GM19239 (cell line): ENCODE data around the gene CRAMP1.

ENCODE experiments used
- DNase-seq: peaks from one replicate; pipeline ENCODE4 v3.0.0; 2011; ENCODE audit warnings: low spot score; ENCODE audit not compliant: insufficient read length
- FAIRE-seq: peaks from 2 replicates; lab custom pipeline; 2011; peaks lifted over from hg19 to GRCh38; lab: Jason Lieb, UNC

Gene CRAMP1

GRCh38 chr16:1631230-1631629, 19.1 kb downstream of the CRAMP1 start:
- FAIRE-seq, result no peak
- DNase-seq, result no peak

GRCh38 chr16:1631931-1632637, 19.9 kb downstream of the CRAMP1 start:
- DNase-seq (no peak), FAIRE-seq (no peak)

GRCh38 chr16:1632638-1632970, 20.4 kb downstream of the CRAMP1 start:
- FAIRE-seq (no peak), DNase-seq (no peak)

GRCh38 chr16:1633310-1633709, 21.1 kb downstream of the CRAMP1 start:
- DNase-seq (no peak), FAIRE-seq (no peak)

GRCh38 chr16:1634541-1634940, 22.4 kb downstream of the CRAMP1 start:
- no peak for FAIRE-seq
- DNase-seq, result no peak

- no peak for FAIRE-seq
Observed at GRCh38 chr16:1635070-1635469, 22.9 kb downstream of the CRAMP1 start.

GRCh38 chr16:1637526-1637925, 25.4 kb downstream of the CRAMP1 start:
- DNase-seq, result no peak
- no peak for FAIRE-seq

More at GRCh38 chr16:1635070-1635469, 22.9 kb downstream of the CRAMP1 start:
- DNase-seq, result no peak

- no peak for DNase-seq
- no peak for FAIRE-seq
Observed at GRCh38 chr16:1638757-1639156, 26.6 kb downstream of the CRAMP1 start.

GRCh38 chr16:1639282-1639681, 27.1 kb downstream of the CRAMP1 start:
- FAIRE-seq (no peak), DNase-seq (no peak)

GRCh38 chr16:1639860-1640259, 27.7 kb downstream of the CRAMP1 start:
- DNase-seq (no peak), FAIRE-seq (no peak)

GRCh38 chr16:1640261-1640941, 28.2 kb downstream of the CRAMP1 start:
- DNase-seq (no peak), FAIRE-seq (no peak)

- FAIRE-seq (no peak), DNase-seq (no peak)
Observed at GRCh38 chr16:1641261-1641660, 29.1 kb downstream of the CRAMP1 start.

GRCh38 chr16:1642148-1642547, 30.0 kb downstream of the CRAMP1 start:
- FAIRE-seq (no peak), DNase-seq (no peak)

GRCh38 chr16:1642753-1643152, 30.6 kb downstream of the CRAMP1 start:
- DNase-seq, result no peak

GRCh38 chr16:1643521-1643920, 31.4 kb downstream of the CRAMP1 start:
- DNase-seq (no peak), FAIRE-seq (no peak)

More at GRCh38 chr16:1642753-1643152, 30.6 kb downstream of the CRAMP1 start:
- no peak for FAIRE-seq

- DNase-seq (no peak), FAIRE-seq (no peak)
Observed at GRCh38 chr16:1645914-1646525, 33.9 kb downstream of the CRAMP1 start.

GRCh38 chr16:1647856-1648255, 35.7 kb downstream of the CRAMP1 start:
- FAIRE-seq (no peak), DNase-seq (no peak)

GRCh38 chr16:1650131-1650530, 38.0 kb downstream of the CRAMP1 start:
- FAIRE-seq (no peak), DNase-seq (no peak)

- DNase-seq (no peak), FAIRE-seq (no peak)
Observed at GRCh38 chr16:1651094-1651973, 39.2 kb downstream of the CRAMP1 start.

- FAIRE-seq (no peak), DNase-seq (no peak)
Observed at GRCh38 chr16:1651974-1652312, 39.8 kb downstream of the CRAMP1 start.

GRCh38 chr16:1653023-1653422, 40.9 kb downstream of the CRAMP1 start:
- DNase-seq (no peak), FAIRE-seq (no peak)
